Measurements from ENCODE around the gene SCYGR6. TPM values are rescaled to one million over a fixed set of nuclear protein-coding genes. Genes with fewer than 3 reads are reported as not detected.

Gene SCYGR6
- total and polyA plus RNA-seq, 8 donors: not detected

- 38 to 70% (median 54%) methylated on average over 3 of the region's 3 CpGs for WGBS, 5 donors
- DNase-seq: no peak
- no peak overlapping the region for H3K27ac ChIP-seq
- TF ChIP-seq EP300 (IDR thresholded peaks at IDR 0.05) (no peak), CTCF (IDR thresholded peaks at IDR 0.05) (no peak), POLR2A (IDR thresholded peaks at IDR 0.05) (no peak), POLR2AphosphoS5 (IDR thresholded peaks at IDR 0.05) (no peak)
- no peaks in the 10 kb centered on the region for H3K9me3 ChIP-seq
- intact Hi-C loops (cut with DNase I; ENCODE audit: low total_unique reads): no loop called here
- no peak overlapping the region for H3K4me3 ChIP-seq
- no peaks in the 10 kb centered on the region for H3K4me1 ChIP-seq
- no peaks in the 10 kb centered on the region for H3K36me3 ChIP-seq
- H3K27me3 ChIP-seq: no peaks in the 10 kb centered on the region
Observed at GRCh38 chr2:227677928-227678327, 46.6 kb downstream of the SCYGR6 start.

- no peak overlapping the region for H3K4me3 ChIP-seq
- H3K4me1 ChIP-seq: no peaks in the 10 kb centered on the region
- intact Hi-C loops (cut with DNase I; ENCODE audit: low total_unique reads): no loop called here
- TF ChIP-seq POLR2A (IDR thresholded peaks at IDR 0.05) (no peak), POLR2AphosphoS5 (IDR thresholded peaks at IDR 0.05) (no peak), CTCF (IDR thresholded peaks at IDR 0.05) (no peak), EP300 (IDR thresholded peaks at IDR 0.05) (no peak)
- no peak overlapping the region for H3K27ac ChIP-seq
- WGBS, 5 donors: 72 to 77% (median 74%) methylated on average over 5 of the region's 5 CpGs
- DNase-seq: no peak
- no peaks in the 10 kb centered on the region for H3K27me3 ChIP-seq
- H3K36me3 ChIP-seq: no peaks in the 10 kb centered on the region
- no peaks in the 10 kb centered on the region for H3K9me3 ChIP-seq
Observed at GRCh38 chr2:227674485-227674884, 50.1 kb downstream of the SCYGR6 start.

Small RNAs within 50 kb of the gene (small RNA-seq; reads per million reads assigned to genes)
- gene RNA5SP121: 0 reads per million in 4 donors

Other genes starting within 250 kb of the SCYGR6 start
- not detected for gene SCYGR2, start 125.9 kb downstream of the SCYGR6 start, total RNA-seq
- gene SCYGR2, start 125.9 kb downstream of the SCYGR6 start, polyA plus RNA-seq: not detected
- gene SCYGR3, start 109.9 kb downstream of the SCYGR6 start, total RNA-seq: not detected
- not detected for gene SCYGR3, start 109.9 kb downstream of the SCYGR6 start, polyA plus RNA-seq
- not detected for gene SCYGR4, start 107.3 kb downstream of the SCYGR6 start, total RNA-seq
- not detected for gene SCYGR4, start 107.3 kb downstream of the SCYGR6 start, polyA plus RNA-seq
- not detected for gene SCYGR5, start 58.0 kb downstream of the SCYGR6 start, total RNA-seq
- gene SCYGR5, start 58.0 kb downstream of the SCYGR6 start, polyA plus RNA-seq: not detected
- 1 to 10 TPM; 1.7 to 9.3 (median 3.6) TPM for gene SLC19A3, start 6.7 kb downstream of the SCYGR6 start, total RNA-seq
- under 1 TPM in 2 of 3 donors, not detected in 1; 0.43 to 0.56 TPM for gene SLC19A3, start 6.7 kb downstream of the SCYGR6 start, polyA plus RNA-seq
- not detected for gene SCYGR7, start 3.6 kb upstream of the SCYGR6 start, total RNA-seq
- not detected for gene SCYGR7, start 3.6 kb upstream of the SCYGR6 start, polyA plus RNA-seq
- gene SCYGR8, start 21.1 kb upstream of the SCYGR6 start, total RNA-seq: not detected
- not detected for gene SCYGR8, start 21.1 kb upstream of the SCYGR6 start, polyA plus RNA-seq
- gene CCL20, start 89.1 kb upstream of the SCYGR6 start, total RNA-seq: 10 to 100 TPM in 1 of 5 donors, 1 to 10 TPM in 2, not detected in 2; 1.8 to 14.6 (median 8.7) TPM
- gene CCL20, start 89.1 kb upstream of the SCYGR6 start, polyA plus RNA-seq: 10 to 100 TPM in 2 of 3 donors, 1 to 10 TPM in 1; 8.6 to 75.8 (median 34.4) TPM
- gene DAW1, start 146.9 kb upstream of the SCYGR6 start, total RNA-seq: not detected
- under 1 TPM in 1 of 3 donors, not detected in 2; 0.25 TPM for gene DAW1, start 146.9 kb upstream of the SCYGR6 start, polyA plus RNA-seq

All from stomach (tissue), 9 donors.